ENCODE results near the gene STOX1.

GRCh38 chr10:68848806-68849205 lies 21.5 kb downstream of the STOX1 start:
- no peak for TF ChIP-seq POLR2A (IDR thresholded peaks at IDR 0.05)
- no peak for TF ChIP-seq POLR2AphosphoS5 (IDR thresholded peaks at IDR 0.05)
- TF ChIP-seq CTCF (IDR thresholded peaks at IDR 0.05): no peak
